ENCODE measurements around the gene KRTAP1-4. TPM values are rescaled to one million over a fixed set of nuclear protein-coding genes. Genes with fewer than 3 reads are reported as not detected.

Gene KRTAP1-4
- total and polyA plus RNA-seq, 2 of the 8 experiments (the other 6 are each of a cell fraction or from before 2014, with no cell fraction given), result not detected

DNA sequence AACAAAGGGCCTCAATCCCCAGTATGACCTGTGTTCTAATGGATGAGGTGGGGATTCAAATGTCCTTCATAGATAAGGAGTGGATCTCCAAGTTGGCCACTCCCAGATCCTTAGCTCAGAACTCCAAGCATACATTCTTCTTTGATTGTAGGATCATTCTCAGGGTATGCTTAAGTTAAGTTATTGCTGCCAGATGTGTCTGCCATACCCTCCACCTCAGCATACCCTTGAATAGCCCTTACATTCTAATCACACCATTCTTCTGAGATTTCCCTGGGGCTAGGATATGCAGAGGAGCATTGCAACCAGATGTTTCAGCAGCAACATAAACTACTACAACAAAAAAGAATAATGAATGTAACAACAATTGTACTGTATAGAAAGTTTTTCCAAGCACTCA lies 37.3 kb upstream of the KRTAP1-4 start:
- Histone ChIP-seq H3K27ac (ENCODE audit: low read depth, low read length) (no peak overlapping the region), H3K36me3 (ENCODE audit: control insufficient read depth in 2 of 4, insufficient read depth in 4 of 4, low read length in 3 of 4) (no peaks in the 10 kb centered on the region), H2AK5ac (ENCODE audit: low read depth, low read length) (no peak overlapping the region), H3K23ac (ENCODE audit: insufficient read length) (no peak overlapping the region), H2BK15ac (ENCODE audit: low read length) (no peak overlapping the region), H3K23me2 (ENCODE audit: low read depth, low read length) (no peaks in the 10 kb centered on the region), H3K27me3 (replicated peaks in 1 of 4; ENCODE audit: control insufficient read depth in 3 of 4, extremely low read depth in 1 of 4, insufficient read depth in 3 of 4, low read length in 3 of 4) (no peaks in the 10 kb centered on the region), H3K79me1 (ENCODE audit: low read depth, low read length) (no peaks in the 10 kb centered on the region), H4K20me1 (replicated peaks in 1 of 2; ENCODE audit: control insufficient read depth in 1 of 2, insufficient read depth in 2 of 2, low read length in 2 of 2) (no peaks in the 10 kb centered on the region), H3K56ac (replicated peaks; ENCODE audit: insufficient read length, low read depth, low read length) (no peak overlapping the region), H3K79me2 (ENCODE audit: control insufficient read depth in 1 of 2, insufficient read depth in 2 of 2, low read length in 2 of 2) (no peaks in the 10 kb centered on the region), H4K5ac (ENCODE audit: insufficient read length, low read depth, low read length) (no peak overlapping the region), H4K8ac (ENCODE audit: extremely low read depth, insufficient read depth, low read length) (no peak overlapping the region), H3K4me3 (ENCODE audit: extremely low read depth in 1 of 4, insufficient read depth in 2 of 4, low read depth in 3 of 4, low read length in 4 of 4) (no peak overlapping the region), H2BK12ac (ENCODE audit: low read depth, low read length) (no peak overlapping the region), H3K4me1 (replicated peaks in 1 of 4; ENCODE audit: control insufficient read depth in 3 of 4, insufficient read depth in 4 of 4, low read length in 3 of 4) (no peaks in the 10 kb centered on the region), H2BK20ac (ENCODE audit: low read length) (no peak overlapping the region), H2AFZ (ENCODE audit: low read length) (no peak overlapping the region), H3K9ac (replicated peaks in 1 of 4; ENCODE audit: extremely low read depth in 1 of 4, low read depth in 3 of 4, low read length in 3 of 4) (no peak overlapping the region), H3K4ac (replicated peaks; ENCODE audit: insufficient read length, low read depth, low read length) (no peak overlapping the region), H3K4me2 (ENCODE audit: insufficient read depth in 1 of 2, low read depth in 2 of 2, low read length in 2 of 2) (no peak overlapping the region), H3K18ac (ENCODE audit: extremely low read depth, low read length) (no peak overlapping the region), H3K14ac (ENCODE audit: insufficient read length) (no peak overlapping the region), H2BK5ac (ENCODE audit: low read depth, low read length) (no peak overlapping the region), H2BK120ac (replicated peaks; ENCODE audit: low read depth, low read length) (no peak overlapping the region), H3K9me3 (ENCODE audit: insufficient read depth in 2 of 2, low read depth in 1 of 2, low read length in 1 of 2) (no peaks in the 10 kb centered on the region), H4K91ac (replicated peaks; ENCODE audit: insufficient read length, low read length) (no peak overlapping the region)
- ChIA-PET CTCF (ENCODE audit: partially characterized antibody) (no interaction called here), POLR2A (ENCODE audit: partially characterized antibody) (no interaction called here)
- TF ChIP-seq SIRT6 (IDR thresholded peaks at IDR 0.05; ENCODE audit: low read length) (no peak), SP4 (IDR thresholded peaks at IDR 0.05; ENCODE audit: low read length) (no peak), KDM1A (IDR thresholded peaks at IDR 0.05; ENCODE audit: borderline replicate concordance, low read length) (no peak), TEAD4 (IDR thresholded peaks at IDR 0.05; ENCODE audit: low read depth, low read length) (no peak), EGR1 (IDR thresholded peaks at IDR 0.05; ENCODE audit: borderline replicate concordance, low read depth, low read length) (no peak), CEBPB (IDR thresholded peaks at IDR 0.05; ENCODE audit: low read depth, low read length) (no peak)
- FAIRE-seq (no peak), DNase-seq (ENCODE audit: low read depth in 1 of 2, low spot score in 2 of 2) (no peak)

Data from H1 (cell line).